ENCODE data around the gene GOLPH3.
"Not testable (repeated sequence)": the region's sequence is repeated elsewhere in the genome, so short reads cannot be mapped to it uniquely, and the experiment has no call there.

- TF ChIP-seq POLR2A, CTCF (IDR thresholded peaks at IDR 0.05): not testable (repeated sequence)
These were observed 1.8 kb downstream of the GOLPH3 start for GRCh38 chr5:32172186-32172911.
